Brain pericyte (primary cell): Measurements from ENCODE around the gene PANK4.

ENCODE experiments used
- DNase-seq: peaks from one replicate; pipeline ENCODE4 v3.0.0-alpha.2; 2012; ENCODE audit warnings: low read depth, low spot score

Gene PANK4

GRCh38 chr1:2528966-2529783, 2.8 kb upstream of the PANK4 start:
- DNase-seq = no peak

- DNase-seq = no peak
Measured at GRCh38 chr1:2528611-2528965, 2.2 kb upstream of the PANK4 start.

- DNase-seq = no peak
Measured at GRCh38 chr1:2528016-2528415, 1.6 kb upstream of the PANK4 start.

GRCh38 chr1:2527556-2527860, 1.1 kb upstream of the PANK4 start:
- no peak for DNase-seq

GRCh38 chr1:2526824-2527555, 594 bp upstream of the PANK4 start:
- no peak for DNase-seq

GRCh38 chr1:2525572-2525919, 850 bp downstream of the PANK4 start:
- no peak for DNase-seq

- DNase-seq = no peak
Measured at GRCh38 chr1:2523891-2524609, 2.3 kb downstream of the PANK4 start.

GRCh38 chr1:2523191-2523890, 3.1 kb downstream of the PANK4 start:
- DNase-seq = no peak

GRCh38 chr1:2522230-2522629, 4.2 kb downstream of the PANK4 start:
- no peak for DNase-seq

GRCh38 chr1:2520806-2521205, 5.6 kb downstream of the PANK4 start:
- no peak for DNase-seq

GRCh38 chr1:2520206-2520605, 6.2 kb downstream of the PANK4 start:
- DNase-seq = no peak

GRCh38 chr1:2519729-2520128, 6.7 kb downstream of the PANK4 start:
- no peak for DNase-seq

GRCh38 chr1:2519029-2519685, 7.2 kb downstream of the PANK4 start:
- no peak for DNase-seq

GRCh38 chr1:2518528-2518927, 7.9 kb downstream of the PANK4 start:
- DNase-seq = no peak

GRCh38 chr1:2517966-2518365, 8.4 kb downstream of the PANK4 start:
- DNase-seq = no peak

GRCh38 chr1:2516946-2517345, 9.4 kb downstream of the PANK4 start:
- no peak for DNase-seq

GRCh38 chr1:2516124-2516523, 10.3 kb downstream of the PANK4 start:
- DNase-seq = no peak

- no peak for DNase-seq
Measured at GRCh38 chr1:2515763-2516080, 10.7 kb downstream of the PANK4 start.

- no peak for DNase-seq
Measured at GRCh38 chr1:2514863-2515762, 11.3 kb downstream of the PANK4 start.

- DNase-seq = no peak
Measured at GRCh38 chr1:2513939-2514652, 12.3 kb downstream of the PANK4 start.
